HEK293 (cell line): Measurements from ENCODE around the gene SAE1.

Experiments
- GLIS1 ChIP-seq: fragments of 450-650 bp; formaldehyde crosslinking; IDR thresholded peaks from 2 replicates; pipeline ENCODE4 v1.5.1; 2016; ENCODE audit warnings: missing biosample characterization, missing genetic modification characterization
- HOXD13 ChIP-seq: sonication (generic); formaldehyde crosslinking; IDR thresholded peaks from 2 replicates; pipeline ENCODE4 v1.8.0; 2022; ENCODE audit warnings: missing genetic modification reagents, borderline replicate concordance
- MEIS1 ChIP-seq: sonication (generic); formaldehyde crosslinking; IDR thresholded peaks from 2 replicates; pipeline ENCODE4 v1.8.1; 2022; ENCODE audit warnings: missing genetic modification reagents, mild to moderate bottlenecking, borderline replicate concordance
- REPIN1 ChIP-seq: fragments of 450-650 bp; formaldehyde crosslinking; IDR thresholded peaks from 2 replicates; pipeline ENCODE4 v1.5.1; 2017; ENCODE audit warnings: missing biosample characterization, missing genetic modification characterization, low read depth
- ZBTB17 ChIP-seq: fragments of 450-650 bp; formaldehyde crosslinking; IDR thresholded peaks from 2 replicates; pipeline ENCODE4 v1.5.1; 2016; ENCODE audit warnings: missing biosample characterization, missing genetic modification characterization
- ZBTB21 ChIP-seq: fragments of 450-650 bp; formaldehyde crosslinking; IDR thresholded peaks from 2 replicates; pipeline ENCODE4 v1.5.1; 2017; ENCODE audit warnings: missing biosample characterization, missing genetic modification characterization
- ZBTB7A ChIP-seq: fragments of 450-650 bp; formaldehyde crosslinking; IDR thresholded peaks from 2 replicates; pipeline ENCODE4 v1.5.1; 2016; ENCODE audit warnings: low read depth, missing biosample characterization, missing genetic modification characterization
- ZFP69B ChIP-seq: fragments of 450-650 bp; formaldehyde crosslinking; IDR thresholded peaks from 2 replicates; pipeline ENCODE4 v1.5.1; 2016; ENCODE audit warnings: missing biosample characterization, missing genetic modification characterization
- ZNF10 ChIP-seq: fragments of 450-650 bp; formaldehyde crosslinking; IDR thresholded peaks from 2 replicates; pipeline ENCODE4 v1.5.1; 2017; ENCODE audit warnings: missing biosample characterization, missing genetic modification characterization
- ZNF133 ChIP-seq: fragments of 450-650 bp; formaldehyde crosslinking; IDR thresholded peaks from 2 replicates; pipeline ENCODE4 v1.5.1; 2016; ENCODE audit warnings: missing biosample characterization, missing genetic modification characterization
- ZNF175 ChIP-seq: fragments of 450-650 bp; formaldehyde crosslinking; IDR thresholded peaks from 2 replicates; pipeline ENCODE4 v1.5.1; 2016; ENCODE audit warnings: missing biosample characterization, missing genetic modification characterization
- ZNF211 ChIP-seq: fragments of 450-650 bp; formaldehyde crosslinking; IDR thresholded peaks from 2 replicates; pipeline ENCODE4 v1.5.1; 2016; ENCODE audit warnings: low read depth, missing biosample characterization, missing genetic modification characterization
- ZNF391 ChIP-seq: fragments of 450-650 bp; formaldehyde crosslinking; IDR thresholded peaks from 2 replicates; pipeline ENCODE4 v1.5.1; 2016; ENCODE audit warnings: low read depth, missing biosample characterization, missing genetic modification characterization, borderline replicate concordance
- ZNF426 ChIP-seq: fragments of 450-650 bp; formaldehyde crosslinking; IDR thresholded peaks from 2 replicates; pipeline ENCODE4 v1.5.1; 2017; ENCODE audit warnings: missing biosample characterization, missing genetic modification characterization, mild to moderate bottlenecking, inconsistent platforms, moderate library complexity
- ZNF514 ChIP-seq: fragments of 450-650 bp; formaldehyde crosslinking; IDR thresholded peaks from 2 replicates; pipeline ENCODE4 v1.5.1; 2016; ENCODE audit warnings: missing biosample characterization, missing genetic modification characterization
- ZNF529 ChIP-seq: fragments of 450-650 bp; formaldehyde crosslinking; IDR thresholded peaks from 2 replicates; pipeline ENCODE4 v1.5.1; 2017; ENCODE audit warnings: missing genetic modification characterization, missing biosample characterization; ENCODE audit not compliant: insufficient replicate concordance
- ZNF548 ChIP-seq: fragments of 450-650 bp; formaldehyde crosslinking; IDR thresholded peaks from 2 replicates; pipeline ENCODE4 v1.5.1; 2016; ENCODE audit warnings: missing biosample characterization, missing genetic modification characterization
- ZNF549 ChIP-seq: fragments of 450-650 bp; IDR thresholded peaks from 2 replicates; pipeline ENCODE4 v1.5.1; 2018; ENCODE audit warnings: missing biosample characterization, missing genetic modification characterization, mild to moderate bottlenecking, inconsistent platforms, moderate library complexity
- ZNF658 ChIP-seq: fragments of 450-650 bp; formaldehyde crosslinking; IDR thresholded peaks from 2 replicates; pipeline ENCODE4; 2016; ENCODE audit warnings: missing biosample characterization, missing genetic modification characterization
- ZNF707 ChIP-seq: fragments of 450-650 bp; formaldehyde crosslinking; IDR thresholded peaks from 2 replicates; pipeline ENCODE4 v1.5.1; 2016; ENCODE audit warnings: missing biosample characterization, missing genetic modification characterization
- ZNF792 ChIP-seq: fragments of 450-650 bp; formaldehyde crosslinking; IDR thresholded peaks from 2 replicates; pipeline ENCODE4 v1.5.1; 2016; ENCODE audit warnings: missing biosample characterization, missing genetic modification characterization
- ZSCAN30 ChIP-seq: fragments of 450-650 bp; IDR thresholded peaks from 2 replicates; pipeline ENCODE4 v1.5.1; 2018; ENCODE audit warnings: missing biosample characterization, mild to moderate bottlenecking, missing genetic modification characterization, moderate library complexity
- TF ChIP-seq, protein P1 (sequence below): fragments of 450-650 bp; formaldehyde crosslinking; IDR thresholded peaks from 2 replicates; pipeline ENCODE4 v1.5.1; 2016; ENCODE audit warnings: missing biosample characterization, missing genetic modification characterization
- TF ChIP-seq, protein P2 (sequence below): fragments of 450-650 bp; formaldehyde crosslinking; IDR thresholded peaks from 2 replicates; pipeline ENCODE4 v1.5.1; 2016; ENCODE audit warnings: missing biosample characterization, missing genetic modification characterization, borderline replicate concordance
- TF ChIP-seq, protein P3 (sequence below): fragments of 450-650 bp; formaldehyde crosslinking; IDR thresholded peaks from 2 replicates; pipeline ENCODE4 v1.5.1; 2017; ENCODE audit warnings: missing biosample characterization, missing genetic modification characterization
- TF ChIP-seq, protein P4 (sequence below): fragments of 450-650 bp; formaldehyde crosslinking; IDR thresholded peaks from 2 replicates; pipeline ENCODE4 v1.5.1; 2016; ENCODE audit warnings: missing biosample characterization, missing genetic modification characterization
- TF ChIP-seq, protein P5 (sequence below): fragments of 450-650 bp; formaldehyde crosslinking; IDR thresholded peaks from 2 replicates; pipeline ENCODE4 v1.5.1; 2016; ENCODE audit warnings: missing biosample characterization, missing genetic modification characterization
- TF ChIP-seq, protein P6 (sequence below): fragments of 450-650 bp; formaldehyde crosslinking; IDR thresholded peaks from 2 replicates; pipeline ENCODE4 v1.5.1; 2016; ENCODE audit warnings: missing biosample characterization, missing genetic modification characterization, low read depth

The SAE1 gene

DNA sequence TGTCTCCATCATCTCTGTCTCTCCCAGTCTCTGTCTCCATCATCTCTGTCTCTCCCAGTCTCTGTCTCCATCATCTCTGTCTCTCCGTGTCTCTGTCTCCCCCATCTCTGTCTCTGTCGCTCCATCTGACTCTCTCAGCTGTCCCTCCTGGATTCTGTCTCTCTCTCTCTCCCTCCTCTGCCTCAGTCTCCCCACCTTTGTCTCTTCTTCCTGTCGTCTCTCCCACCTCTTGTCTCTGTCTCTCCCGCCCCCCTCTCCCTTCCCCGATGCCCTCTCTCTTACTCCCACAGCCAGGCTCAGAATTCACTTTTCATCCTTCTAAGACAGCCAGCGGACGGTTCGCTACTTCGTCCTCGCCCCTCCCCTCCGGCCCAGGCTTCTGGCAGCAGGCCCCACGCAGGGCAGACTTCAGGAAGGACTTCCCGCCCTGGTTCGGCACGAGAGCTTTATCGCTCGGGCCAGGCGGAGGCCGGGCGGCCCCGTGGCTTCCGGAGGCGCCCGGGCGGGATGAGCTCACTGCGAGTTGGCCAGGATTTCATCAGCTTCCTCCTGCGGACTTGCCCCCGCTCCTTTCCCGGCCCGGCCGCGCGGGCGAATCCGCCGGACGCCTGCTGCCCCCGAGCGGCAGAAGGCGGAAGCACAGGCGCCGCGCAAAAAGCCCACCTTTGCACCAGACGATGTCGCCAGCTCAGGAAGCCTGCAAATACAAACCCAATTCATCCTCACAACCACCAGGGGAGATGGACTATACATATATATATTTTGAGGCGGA lies 113.3 kb downstream of the SAE1 start (continued):
- TF ChIP-seq, protein P1, sequence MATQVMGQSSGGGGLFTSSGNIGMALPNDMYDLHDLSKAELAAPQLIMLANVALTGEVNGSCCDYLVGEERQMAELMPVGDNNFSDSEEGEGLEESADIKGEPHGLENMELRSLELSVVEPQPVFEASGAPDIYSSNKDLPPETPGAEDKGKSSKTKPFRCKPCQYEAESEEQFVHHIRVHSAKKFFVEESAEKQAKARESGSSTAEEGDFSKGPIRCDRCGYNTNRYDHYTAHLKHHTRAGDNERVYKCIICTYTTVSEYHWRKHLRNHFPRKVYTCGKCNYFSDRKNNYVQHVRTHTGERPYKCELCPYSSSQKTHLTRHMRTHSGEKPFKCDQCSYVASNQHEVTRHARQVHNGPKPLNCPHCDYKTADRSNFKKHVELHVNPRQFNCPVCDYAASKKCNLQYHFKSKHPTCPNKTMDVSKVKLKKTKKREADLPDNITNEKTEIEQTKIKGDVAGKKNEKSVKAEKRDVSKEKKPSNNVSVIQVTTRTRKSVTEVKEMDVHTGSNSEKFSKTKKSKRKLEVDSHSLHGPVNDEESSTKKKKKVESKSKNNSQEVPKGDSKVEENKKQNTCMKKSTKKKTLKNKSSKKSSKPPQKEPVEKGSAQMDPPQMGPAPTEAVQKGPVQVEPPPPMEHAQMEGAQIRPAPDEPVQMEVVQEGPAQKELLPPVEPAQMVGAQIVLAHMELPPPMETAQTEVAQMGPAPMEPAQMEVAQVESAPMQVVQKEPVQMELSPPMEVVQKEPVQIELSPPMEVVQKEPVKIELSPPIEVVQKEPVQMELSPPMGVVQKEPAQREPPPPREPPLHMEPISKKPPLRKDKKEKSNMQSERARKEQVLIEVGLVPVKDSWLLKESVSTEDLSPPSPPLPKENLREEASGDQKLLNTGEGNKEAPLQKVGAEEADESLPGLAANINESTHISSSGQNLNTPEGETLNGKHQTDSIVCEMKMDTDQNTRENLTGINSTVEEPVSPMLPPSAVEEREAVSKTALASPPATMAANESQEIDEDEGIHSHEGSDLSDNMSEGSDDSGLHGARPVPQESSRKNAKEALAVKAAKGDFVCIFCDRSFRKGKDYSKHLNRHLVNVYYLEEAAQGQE: no peak
- TF ChIP-seq ZNF548 (tag by site-specific recombination) (no peak; the same call in 1 of the 2 replicates), ZNF549 (no peak), GLIS1 (peak; percentile 81), ZNF792 (tag by site-specific recombination) (peak; percentile 57; the same call in 1 of the 2 replicates), ZNF658 (tag by site-specific recombination) (no peak), ZBTB17 (tag by site-specific recombination) (peak; percentile 90), REPIN1 (tag by site-specific recombination) (0 out of 2 replicates have a peak, but pooled peaks have one; percentile 50), ZNF426 (tag by site-specific recombination) (no peak), ZNF514 (tag by site-specific recombination) (no peak), ZNF175 (tag by site-specific recombination) (no peak), HOXD13 (peak; percentile 81; the same call in 1 of the 2 replicates), ZFP69B (tag by site-specific recombination) (peak; percentile 85), ZNF10 (no peak; the same call in 1 of the 2 replicates), ZBTB21 (tag by site-specific recombination) (peak; percentile 61), ZBTB7A (tag by site-specific recombination) (peak; percentile 64; the same call in 1 of the 2 replicates), ZNF707 (tag by site-specific recombination) (no peak), ZNF391 (tag by site-specific recombination) (peak; percentile 88; the same call in 1 of the 2 replicates), MEIS1 (CRISPR knock-in tag) (no peak), ZNF133 (tag by site-specific recombination) (no peak; the same call in none of the 2 replicates), ZNF211 (tag by site-specific recombination) (no peak), ZNF529 (tag by site-specific recombination) (no peak), ZSCAN30 (peak; percentile 94; the same call in 1 of the 2 replicates)
- TF ChIP-seq, protein P2, sequence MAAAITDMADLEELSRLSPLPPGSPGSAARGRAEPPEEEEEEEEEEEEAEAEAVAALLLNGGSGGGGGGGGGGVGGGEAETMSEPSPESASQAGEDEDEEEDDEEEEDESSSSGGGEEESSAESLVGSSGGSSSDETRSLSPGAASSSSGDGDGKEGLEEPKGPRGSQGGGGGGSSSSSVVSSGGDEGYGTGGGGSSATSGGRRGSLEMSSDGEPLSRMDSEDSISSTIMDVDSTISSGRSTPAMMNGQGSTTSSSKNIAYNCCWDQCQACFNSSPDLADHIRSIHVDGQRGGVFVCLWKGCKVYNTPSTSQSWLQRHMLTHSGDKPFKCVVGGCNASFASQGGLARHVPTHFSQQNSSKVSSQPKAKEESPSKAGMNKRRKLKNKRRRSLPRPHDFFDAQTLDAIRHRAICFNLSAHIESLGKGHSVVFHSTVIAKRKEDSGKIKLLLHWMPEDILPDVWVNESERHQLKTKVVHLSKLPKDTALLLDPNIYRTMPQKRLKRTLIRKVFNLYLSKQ (tag by site-specific recombination): no peak
- TF ChIP-seq, protein P3, sequence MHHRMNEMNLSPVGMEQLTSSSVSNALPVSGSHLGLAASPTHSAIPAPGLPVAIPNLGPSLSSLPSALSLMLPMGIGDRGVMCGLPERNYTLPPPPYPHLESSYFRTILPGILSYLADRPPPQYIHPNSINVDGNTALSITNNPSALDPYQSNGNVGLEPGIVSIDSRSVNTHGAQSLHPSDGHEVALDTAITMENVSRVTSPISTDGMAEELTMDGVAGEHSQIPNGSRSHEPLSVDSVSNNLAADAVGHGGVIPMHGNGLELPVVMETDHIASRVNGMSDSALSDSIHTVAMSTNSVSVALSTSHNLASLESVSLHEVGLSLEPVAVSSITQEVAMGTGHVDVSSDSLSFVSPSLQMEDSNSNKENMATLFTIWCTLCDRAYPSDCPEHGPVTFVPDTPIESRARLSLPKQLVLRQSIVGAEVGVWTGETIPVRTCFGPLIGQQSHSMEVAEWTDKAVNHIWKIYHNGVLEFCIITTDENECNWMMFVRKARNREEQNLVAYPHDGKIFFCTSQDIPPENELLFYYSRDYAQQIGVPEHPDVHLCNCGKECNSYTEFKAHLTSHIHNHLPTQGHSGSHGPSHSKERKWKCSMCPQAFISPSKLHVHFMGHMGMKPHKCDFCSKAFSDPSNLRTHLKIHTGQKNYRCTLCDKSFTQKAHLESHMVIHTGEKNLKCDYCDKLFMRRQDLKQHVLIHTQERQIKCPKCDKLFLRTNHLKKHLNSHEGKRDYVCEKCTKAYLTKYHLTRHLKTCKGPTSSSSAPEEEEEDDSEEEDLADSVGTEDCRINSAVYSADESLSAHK: peak; percentile 83
- TF ChIP-seq, protein P4, sequence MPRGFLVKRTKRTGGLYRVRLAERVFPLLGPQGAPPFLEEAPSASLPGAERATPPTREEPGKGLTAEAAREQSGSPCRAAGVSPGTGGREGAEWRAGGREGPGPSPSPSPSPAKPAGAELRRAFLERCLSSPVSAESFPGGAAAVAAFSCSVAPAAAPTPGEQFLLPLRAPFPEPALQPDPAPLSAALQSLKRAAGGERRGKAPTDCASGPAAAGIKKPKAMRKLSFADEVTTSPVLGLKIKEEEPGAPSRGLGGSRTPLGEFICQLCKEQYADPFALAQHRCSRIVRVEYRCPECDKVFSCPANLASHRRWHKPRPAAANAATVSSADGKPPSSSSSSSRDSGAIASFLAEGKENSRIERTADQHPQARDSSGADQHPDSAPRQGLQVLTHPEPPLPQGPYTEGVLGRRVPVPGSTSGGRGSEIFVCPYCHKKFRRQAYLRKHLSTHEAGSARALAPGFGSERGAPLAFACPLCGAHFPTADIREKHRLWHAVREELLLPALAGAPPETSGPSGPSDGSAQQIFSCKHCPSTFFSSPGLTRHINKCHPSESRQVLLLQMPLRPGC: no peak; the same call in 1 of the 2 replicates
- TF ChIP-seq, protein P5, sequence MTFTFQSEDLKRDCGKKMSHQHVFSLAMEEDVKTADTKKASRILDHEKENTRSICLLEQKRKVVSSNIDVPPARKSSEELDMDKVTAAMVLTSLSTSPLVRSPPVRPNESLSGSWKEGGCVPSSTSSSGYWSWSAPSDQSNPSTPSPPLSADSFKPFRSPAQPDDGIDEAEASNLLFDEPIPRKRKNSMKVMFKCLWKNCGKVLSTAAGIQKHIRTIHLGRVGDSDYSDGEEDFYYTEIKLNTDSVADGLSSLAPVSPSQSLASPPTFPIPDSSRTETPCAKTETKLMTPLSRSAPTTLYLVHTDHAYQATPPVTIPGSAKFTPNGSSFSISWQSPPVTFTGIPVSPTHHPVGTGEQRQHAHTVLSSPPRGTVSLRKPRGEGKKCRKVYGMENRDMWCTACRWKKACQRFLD: no peak
- TF ChIP-seq, protein P6, sequence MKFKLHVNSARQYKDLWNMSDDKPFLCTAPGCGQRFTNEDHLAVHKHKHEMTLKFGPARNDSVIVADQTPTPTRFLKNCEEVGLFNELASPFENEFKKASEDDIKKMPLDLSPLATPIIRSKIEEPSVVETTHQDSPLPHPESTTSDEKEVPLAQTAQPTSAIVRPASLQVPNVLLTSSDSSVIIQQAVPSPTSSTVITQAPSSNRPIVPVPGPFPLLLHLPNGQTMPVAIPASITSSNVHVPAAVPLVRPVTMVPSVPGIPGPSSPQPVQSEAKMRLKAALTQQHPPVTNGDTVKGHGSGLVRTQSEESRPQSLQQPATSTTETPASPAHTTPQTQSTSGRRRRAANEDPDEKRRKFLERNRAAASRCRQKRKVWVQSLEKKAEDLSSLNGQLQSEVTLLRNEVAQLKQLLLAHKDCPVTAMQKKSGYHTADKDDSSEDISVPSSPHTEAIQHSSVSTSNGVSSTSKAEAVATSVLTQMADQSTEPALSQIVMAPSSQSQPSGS (tag by site-specific recombination): peak; percentile 81
